Measurements from ENCODE around the gene AQP2.

The AQP2 gene

GRCh38 chr12:49912345-49913255 is 37.9 kb upstream of the AQP2 start:
- no peak for ATAC-seq
- H3K27me3 Mint-ChIP-seq = peaks cover 3% of the 10 kb centered on the region
- H3K9me3 Mint-ChIP-seq = no peaks in the 10 kb centered on the region

GRCh38 chr12:49916129-49916919 is 34.2 kb upstream of the AQP2 start:
- no peaks in the 10 kb centered on the region for H3K9me3 Mint-ChIP-seq

More at GRCh38 chr12:49912345-49913255, 37.9 kb upstream of the AQP2 start:
- Mint-ChIP-seq H3K4me1 (peaks cover 2% of the 10 kb centered on the region), H3K36me3 (ENCODE audit: low read depth) (no peaks in the 10 kb centered on the region), H3K4me3 (no peak overlapping the region), H3K27ac (no peak overlapping the region)
- no peak for DNase-seq

DNA sequence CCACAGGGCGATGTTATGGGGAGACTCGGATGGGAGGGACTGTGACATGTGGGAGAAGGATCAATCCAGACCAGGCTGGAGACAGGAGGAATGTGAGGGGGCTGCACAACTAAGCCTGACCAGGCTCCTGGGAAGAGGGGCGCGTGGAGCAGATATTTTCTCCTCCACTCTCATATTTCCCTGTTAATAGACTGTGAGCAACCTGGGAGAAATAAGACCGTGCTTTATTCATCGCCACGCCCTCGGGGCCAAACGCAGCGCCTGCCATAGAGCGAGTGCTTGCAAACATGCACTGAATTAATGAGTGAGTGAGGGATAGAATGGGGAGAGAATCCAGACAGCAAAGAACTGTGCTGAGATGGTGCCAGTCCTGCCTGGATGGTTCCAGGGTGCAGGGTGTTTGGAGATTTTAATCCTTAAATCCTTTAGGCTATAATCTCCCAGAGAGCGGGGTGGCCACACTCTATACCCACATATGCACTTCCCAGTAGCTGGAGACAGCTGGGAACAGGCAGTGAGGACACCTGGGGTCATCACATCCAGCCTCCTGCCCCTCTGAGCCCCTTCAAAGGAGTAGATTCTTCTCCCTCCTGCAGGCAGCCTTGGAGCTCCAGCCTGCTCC is 33.3 kb upstream of the AQP2 start:
- DNase-seq (no peak), ATAC-seq (no peak)
- Mint-ChIP-seq H3K27ac (no peak overlapping the region), H3K4me3 (no peak overlapping the region), H3K27me3 (peaks cover 6% of the 10 kb centered on the region), H3K9me3 (no peaks in the 10 kb centered on the region), H3K36me3 (ENCODE audit: low read depth) (no peaks in the 10 kb centered on the region), H3K4me1 (no peaks in the 10 kb centered on the region)

More at GRCh38 chr12:49916129-49916919, 34.2 kb upstream of the AQP2 start:
- DNase-seq = no peak
- Mint-ChIP-seq H3K36me3 (ENCODE audit: low read depth) (no peaks in the 10 kb centered on the region), H3K27me3 (peaks cover 6% of the 10 kb centered on the region), H3K4me1 (no peaks in the 10 kb centered on the region), H3K4me3 (no peak overlapping the region), H3K27ac (no peak overlapping the region)
- no peak for ATAC-seq

- DNase-seq = no peak
- H3K4me1 Mint-ChIP-seq = no peaks in the 10 kb centered on the region
- H3K4me3 Mint-ChIP-seq = no peak overlapping the region
- no peaks in the 10 kb centered on the region for H3K9me3 Mint-ChIP-seq
- H3K36me3 Mint-ChIP-seq (ENCODE audit: low read depth) = no peaks in the 10 kb centered on the region
- peaks cover 6% of the 10 kb centered on the region for H3K27me3 Mint-ChIP-seq
- no peak for ATAC-seq
- no peak overlapping the region for H3K27ac Mint-ChIP-seq
Measured at GRCh38 chr12:49917788-49918173, 32.8 kb upstream of the AQP2 start.

GRCh38 chr12:49920241-49920914 is 30.2 kb upstream of the AQP2 start:
- no peak overlapping the region for H3K4me3 Mint-ChIP-seq
- no peaks in the 10 kb centered on the region for H3K4me1 Mint-ChIP-seq
- peaks cover 6% of the 10 kb centered on the region for H3K27me3 Mint-ChIP-seq
- H3K9me3 Mint-ChIP-seq = no peaks in the 10 kb centered on the region
- H3K36me3 Mint-ChIP-seq (ENCODE audit: low read depth) = no peaks in the 10 kb centered on the region
- ATAC-seq = no peak
- no peak for DNase-seq
- H3K27ac Mint-ChIP-seq = no peak overlapping the region

DNA sequence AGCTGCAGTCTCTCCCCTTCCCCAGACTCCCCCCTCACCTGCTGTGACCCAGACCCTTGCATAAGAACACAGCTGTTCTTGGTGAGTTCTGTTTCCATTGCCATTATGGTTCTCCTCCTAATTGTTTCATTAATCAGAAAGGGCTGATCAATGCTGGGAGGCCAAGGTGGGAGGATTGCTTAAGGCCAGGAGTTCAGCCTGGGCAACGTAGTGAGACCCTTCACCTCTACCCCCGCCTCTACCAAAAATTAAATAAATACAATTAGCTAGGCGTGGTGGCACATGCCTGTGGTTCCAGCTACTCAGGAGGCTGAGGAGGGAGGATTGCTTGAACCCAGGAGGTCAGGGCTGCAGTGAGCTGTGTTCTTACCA is 29.6 kb upstream of the AQP2 start:
- no peak for DNase-seq
- Mint-ChIP-seq H3K9me3 (no peaks in the 10 kb centered on the region), H3K36me3 (ENCODE audit: low read depth) (no peaks in the 10 kb centered on the region), H3K27ac (no peak overlapping the region), H3K27me3 (peaks cover 5% of the 10 kb centered on the region), H3K4me3 (no peak overlapping the region), H3K4me1 (no peaks in the 10 kb centered on the region)
- ATAC-seq = no peak

- peaks cover 4% of the 10 kb centered on the region for H3K4me1 Mint-ChIP-seq
- ATAC-seq (no peak), DNase-seq (no peak)
- H3K9me3 Mint-ChIP-seq = no peaks in the 10 kb centered on the region
- H3K27me3 Mint-ChIP-seq = peaks cover 4% of the 10 kb centered on the region
- H3K36me3 Mint-ChIP-seq (ENCODE audit: low read depth) = no peaks in the 10 kb centered on the region
- H3K27ac Mint-ChIP-seq = no peak overlapping the region
- no peak overlapping the region for H3K4me3 Mint-ChIP-seq
Measured at GRCh38 chr12:49921299-49921698, 29.2 kb upstream of the AQP2 start.

DNA sequence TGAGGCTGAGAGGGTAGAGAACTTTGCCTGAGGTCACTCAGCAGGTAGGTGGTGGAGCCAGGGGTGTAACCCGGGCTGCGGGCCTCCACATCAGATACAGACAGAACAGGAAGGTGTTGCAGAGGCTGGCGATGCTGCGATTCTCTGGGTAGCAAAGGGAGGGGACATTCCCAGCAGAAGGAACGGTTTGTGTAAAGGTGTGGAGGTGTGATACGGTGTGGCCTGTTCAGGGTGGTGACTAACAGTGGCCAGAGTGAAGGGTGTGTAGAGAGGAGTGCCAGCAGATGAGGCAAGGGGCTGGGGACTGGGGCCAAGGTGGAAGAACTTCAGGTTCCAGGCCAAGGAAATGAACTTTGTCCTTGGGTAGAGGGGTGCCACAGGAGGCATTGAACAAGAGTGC is 28.6 kb upstream of the AQP2 start:
- H3K4me3 Mint-ChIP-seq = no peak overlapping the region
- ATAC-seq (no peak), DNase-seq (no peak)
- H3K27me3 Mint-ChIP-seq = peaks cover 4% of the 10 kb centered on the region
- H3K27ac Mint-ChIP-seq = no peak overlapping the region
- H3K9me3 Mint-ChIP-seq = no peaks in the 10 kb centered on the region
- no peaks in the 10 kb centered on the region for H3K36me3 Mint-ChIP-seq (ENCODE audit: low read depth)
- H3K4me1 Mint-ChIP-seq = peaks cover 5% of the 10 kb centered on the region

DNA sequence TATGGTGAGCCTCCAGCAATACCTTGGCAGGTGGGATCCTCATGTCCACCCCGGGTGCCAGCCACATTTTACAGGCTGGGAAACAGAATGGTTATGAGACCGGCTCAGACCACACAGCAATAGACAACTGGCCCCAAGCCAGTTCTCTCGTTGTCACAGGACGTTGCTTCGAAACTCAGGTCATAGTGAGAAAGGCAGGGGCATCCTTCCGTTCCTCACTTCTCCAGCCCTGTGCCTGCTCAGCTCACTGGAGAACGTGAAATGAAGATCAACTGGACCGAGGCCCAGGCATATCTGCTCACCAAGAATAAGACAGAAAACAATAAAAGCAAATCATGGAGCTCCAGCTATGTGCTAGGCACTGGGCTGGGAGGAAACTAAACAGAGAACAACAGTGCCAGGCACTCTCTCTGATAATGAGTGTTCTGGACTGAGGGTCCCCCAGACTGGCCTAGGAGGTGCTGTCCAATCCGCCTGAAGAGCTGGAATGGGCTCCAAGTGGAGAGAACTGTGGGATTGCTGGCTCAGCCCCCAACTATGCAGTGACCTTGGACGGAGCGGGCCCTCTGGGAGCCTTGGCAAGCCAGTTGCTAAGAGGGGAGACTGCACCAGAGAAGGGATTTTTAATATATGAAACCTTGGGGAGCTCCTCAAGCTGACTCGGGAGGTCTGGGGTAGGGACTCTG is 28.0 kb upstream of the AQP2 start:
- H3K4me3 Mint-ChIP-seq = no peak overlapping the region
- no peaks in the 10 kb centered on the region for H3K9me3 Mint-ChIP-seq
- no peak overlapping the region for H3K27ac Mint-ChIP-seq
- DNase-seq (no peak), ATAC-seq (no peak)
- H3K27me3 Mint-ChIP-seq = peaks cover 3% of the 10 kb centered on the region
- H3K4me1 Mint-ChIP-seq = peaks cover 5% of the 10 kb centered on the region
- no peaks in the 10 kb centered on the region for H3K36me3 Mint-ChIP-seq (ENCODE audit: low read depth)

DNA sequence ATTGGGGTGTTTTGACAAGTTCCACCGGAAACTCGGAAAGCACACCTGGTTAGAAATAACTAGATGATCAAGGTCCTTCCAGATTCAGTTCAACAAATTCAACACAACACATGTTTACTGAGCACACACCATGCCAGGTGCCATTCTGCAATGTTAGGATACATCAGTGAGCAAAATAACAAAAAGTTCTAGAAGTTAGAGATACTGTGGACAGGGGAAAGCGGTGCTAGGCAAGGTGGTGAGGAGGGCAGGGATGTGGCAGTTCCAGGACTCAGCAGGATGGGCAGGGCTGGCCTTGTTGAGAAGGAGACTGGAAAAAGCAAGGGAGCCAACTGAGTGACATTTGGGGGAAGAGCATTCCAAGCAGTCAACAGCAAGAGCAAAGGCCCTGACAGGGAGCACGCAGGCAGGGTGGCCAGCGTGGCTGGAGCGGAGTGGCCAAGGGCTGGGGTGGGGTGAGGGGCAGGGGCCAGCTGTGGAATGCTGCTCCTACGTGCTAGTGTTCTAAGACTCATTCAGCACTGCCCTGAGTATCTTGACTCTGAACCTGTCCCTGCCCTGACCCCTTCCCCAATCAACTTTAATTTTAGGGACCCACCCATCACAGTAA is 27.4 kb upstream of the AQP2 start:
- peaks cover 5% of the 10 kb centered on the region for H3K4me1 Mint-ChIP-seq
- H3K4me3 Mint-ChIP-seq = no peak overlapping the region
- H3K36me3 Mint-ChIP-seq (ENCODE audit: low read depth) = no peaks in the 10 kb centered on the region
- no peaks in the 10 kb centered on the region for H3K9me3 Mint-ChIP-seq
- H3K27ac Mint-ChIP-seq = no peak overlapping the region
- H3K27me3 Mint-ChIP-seq = peaks cover 3% of the 10 kb centered on the region
- no peak for ATAC-seq
- no peak for DNase-seq

GRCh38 chr12:49923880-49924556 is 26.5 kb upstream of the AQP2 start:
- ATAC-seq (no peak), DNase-seq (no peak)
- Mint-ChIP-seq H3K4me3 (no peak overlapping the region), H3K9me3 (no peaks in the 10 kb centered on the region), H3K27me3 (peaks cover 3% of the 10 kb centered on the region), H3K4me1 (peaks cover 5% of the 10 kb centered on the region), H3K27ac (no peak overlapping the region), H3K36me3 (ENCODE audit: low read depth) (no peaks in the 10 kb centered on the region)

DNA sequence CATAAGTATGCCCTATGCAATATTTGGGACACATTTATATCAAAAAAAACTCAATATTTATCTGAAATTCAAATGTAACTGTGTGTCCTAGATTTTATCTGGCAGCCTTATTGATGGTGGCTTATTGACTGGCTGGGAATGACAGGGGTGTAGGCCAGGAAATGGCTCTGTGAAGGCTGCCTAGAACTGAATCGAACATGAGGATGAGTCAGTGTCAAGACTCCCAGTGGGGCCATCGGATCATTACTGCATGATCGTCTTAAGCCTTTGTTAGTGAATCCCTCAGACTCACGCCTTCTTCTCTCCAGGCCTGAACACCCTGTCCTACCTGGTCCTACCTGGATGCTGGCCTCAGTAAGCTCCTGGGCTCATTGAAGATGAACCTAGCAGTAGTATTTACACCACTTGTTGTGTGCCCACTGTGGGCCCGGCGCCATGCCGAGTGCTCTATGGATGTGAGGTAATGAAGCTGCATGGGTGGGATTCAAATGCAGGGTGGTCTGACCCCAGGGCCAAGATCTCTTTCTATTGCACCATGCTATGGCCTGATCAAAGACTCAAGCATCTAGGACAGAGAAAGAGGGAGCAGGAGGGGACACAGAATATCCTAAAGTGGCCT is 25.8 kb upstream of the AQP2 start:
- H3K9me3 Mint-ChIP-seq = no peaks in the 10 kb centered on the region
- H3K27ac Mint-ChIP-seq = no peak overlapping the region
- DNase-seq (no peak), ATAC-seq (no peak)
- no peak overlapping the region for H3K4me3 Mint-ChIP-seq
- peaks cover 5% of the 10 kb centered on the region for H3K4me1 Mint-ChIP-seq
- H3K36me3 Mint-ChIP-seq (ENCODE audit: low read depth) = no peaks in the 10 kb centered on the region
- H3K27me3 Mint-ChIP-seq = no peaks in the 10 kb centered on the region
